Gastroesophageal sphincter (tissue), 4 donors: Measurements from ENCODE around the gene LIN37. TPM values are rescaled to one million over a fixed set of nuclear protein-coding genes. Genes with fewer than 3 reads are reported as not detected.
A peak's percentile ranks its signal among the peaks of the same experiment; 100 is the strongest.

Experiments used
- ATAC-seq: fragments of 150-250 bp; one replicate; pipeline ENCODE4 v1.9.1; 2016; ENCODE audit warnings: mild to moderate bottlenecking, moderate library complexity
- H3K27ac ChIP-seq, 4 donors: fragments of 200-600 bp; sonication (generic) in 3 of 4; 1 replicate in 3 of 4; 2 replicates in 1 of 4; pipeline ENCODE4 v1.5.1; 2016 to 2019
- H3K27me3 ChIP-seq: fragments of 200-600 bp; sonication (generic); one replicate; pipeline ENCODE4 v1.5.1; 2019
- H3K36me3 ChIP-seq, 2 donors: fragments of 200-600 bp; sonication (generic); one replicate each; pipeline ENCODE4 v1.5.1; 2019; ENCODE audit warnings: control low read depth in 1 of 2
- H3K4me1 ChIP-seq, 3 donors: fragments of 200-600 bp; sonication (generic); 1 replicate in 2 of 3; 2 replicates in 1 of 3; pipeline ENCODE4 v1.5.1; 2016 to 2019; ENCODE audit warnings: control low read depth in 2 of 3
- H3K4me3 ChIP-seq, 2 donors: fragments of 200-600 bp; sonication (generic); one replicate each; pipeline ENCODE4 v1.5.1; 2019; ENCODE audit warnings: mild to moderate bottlenecking in 1 of 2, moderate library complexity in 1 of 2
- H3K9me3 ChIP-seq, 3 donors: fragments of 200-600 bp; sonication (generic); one replicate each; pipeline ENCODE4 v1.5.1; 2017 to 2019; ENCODE audit warnings: control low read depth in 2 of 3
- CTCF ChIP-seq, 4 experiments: fragments of 200-600 bp in 2 of 4; fragments of 450-650 bp in 2 of 4; sonication (generic) in 1 of 4; IDR thresholded peaks; one replicate each; pipeline ENCODE4 v1.5.1; 2017 to 2019; ENCODE audit warnings: antibody characterized with exemption in 4 of 4, mild to moderate bottlenecking in 2 of 4, moderate library complexity in 2 of 4
- EP300 ChIP-seq: sonication (generic); formaldehyde crosslinking; IDR thresholded peaks from one replicate; pipeline ENCODE4 v1.6.1; 2017; ENCODE audit warnings: antibody characterized with exemption, mild to moderate bottlenecking
- POLR2A ChIP-seq, 2 donors: fragments of 450-650 bp; IDR thresholded peaks; one replicate each; pipeline ENCODE4 v1.6.1; 2017; ENCODE audit warnings: antibody characterized with exemption in 2 of 2, mild to moderate bottlenecking in 2 of 2, moderate library complexity in 1 of 2
- POLR2AphosphoS5 ChIP-seq: sonication (generic); formaldehyde crosslinking; IDR thresholded peaks from one replicate; pipeline ENCODE4 v1.6.1; 2017; ENCODE audit warnings: antibody characterized with exemption
- WGBS, 2 donors: methylation state at CpG; one replicate each; pipeline ENCODE4 v1.1.5; 2018; ENCODE audit warnings: low coverage in 1 of 2; 5-methylcytosine and 5-hydroxymethylcytosine counted together
- total RNA-seq, 4 donors: library from RNA; depleted of rRNA; stranded (reverse); fragments of >200 nt; gene quantifications; one replicate each; pipeline ENCODE4 v1.1.0, GENCODE V29; 2016

LIN37 gene
- total RNA-seq, 4 donors from 2014 or later, result 14.4 to 29.4 (median 18.7) TPM

GRCh38 chr19:35743640-35744429 lies 4.5 kb upstream of the LIN37 start:
- Histone ChIP-seq H3K4me1 (peaks cover 0 to 74% (median 24%) of the 10 kb centered on the region in 3 donors), H3K36me3 (peaks cover 0 to 24% of the 10 kb centered on the region in 2 donors), H3K27me3 (no peaks in the 10 kb centered on the region), H3K4me3 (peak overlapping the region in 1 of 2 donors; percentile 86), H3K27ac (peak overlapping the region in 3 of 4 donors; percentile 100), H3K9me3 (no peaks in the 10 kb centered on the region)
- TF ChIP-seq EP300 (no peak), POLR2AphosphoS5 (no peak), POLR2A (IDR thresholded peaks at IDR 0.05) (no peak), CTCF (IDR thresholded peaks at IDR 0.05) (no peak)
- WGBS, 2 donors, result 87 to 91% methylated on average over 4 to 5 of the region's 19 CpGs
- no peak for ATAC-seq

DNA sequence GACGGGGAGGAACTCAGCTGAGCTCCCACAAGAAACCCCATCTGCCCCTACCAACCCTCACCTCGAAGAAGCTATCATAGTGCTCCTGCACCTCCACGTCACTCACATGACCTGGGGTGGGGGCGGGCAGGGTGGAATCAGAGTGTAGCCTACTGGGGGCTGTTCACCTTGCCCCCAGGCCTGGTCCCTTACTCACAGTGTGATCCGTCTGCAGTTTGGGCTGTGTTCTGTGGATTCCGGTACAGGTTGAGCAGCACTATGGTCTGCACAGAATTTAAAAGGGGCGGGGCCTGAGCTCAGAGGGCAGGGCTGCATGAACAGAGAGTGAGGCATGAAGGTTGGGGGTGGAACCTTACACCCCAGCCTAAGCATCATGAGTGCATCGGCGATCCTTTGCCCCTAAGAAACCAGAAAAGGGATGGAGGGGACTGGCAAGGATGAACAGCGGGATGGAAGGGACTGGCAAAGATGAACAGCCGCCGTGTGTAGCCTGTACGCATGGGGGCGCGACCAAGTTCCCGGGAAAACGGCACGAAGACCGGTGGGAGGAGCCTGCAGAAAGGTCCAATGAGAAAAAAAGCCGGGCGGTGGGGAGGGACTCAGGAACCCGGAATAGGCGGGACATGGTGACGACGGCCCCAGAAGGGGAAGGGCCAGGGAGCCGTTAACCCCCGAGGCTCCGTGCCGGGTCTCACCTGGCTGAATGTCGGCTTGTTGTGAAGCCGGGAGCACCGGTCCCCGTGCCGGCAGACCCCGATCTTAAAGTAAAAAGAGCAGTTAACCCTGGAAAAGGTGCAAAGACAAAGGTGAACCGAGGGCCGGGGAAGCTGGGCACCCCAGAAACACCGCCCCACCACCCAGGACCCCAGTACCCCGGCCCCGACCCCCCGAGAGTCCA lies 3.7 kb upstream of the LIN37 start:
- Histone ChIP-seq H3K36me3 (peaks cover 0 to 19% of the 10 kb centered on the region in 2 donors), H3K4me3 (peak overlapping the region; percentile 76 to 86), H3K27ac (peak overlapping the region; percentile 98 to 100 (median 100)), H3K9me3 (no peaks in the 10 kb centered on the region), H3K4me1 (peaks cover 0 to 77% (median 28%) of the 10 kb centered on the region in 3 donors), H3K27me3 (no peaks in the 10 kb centered on the region)
- peak; percentile 74 for ATAC-seq
- WGBS, 2 donors, result 0% methylated on average over 5 to 18 of the region's 41 CpGs
- TF ChIP-seq EP300, result no peak
- TF ChIP-seq POLR2AphosphoS5, result peak; percentile 31
- TF ChIP-seq POLR2A (IDR thresholded peaks at IDR 0.05), result peak in 1 of 2 donors; percentile 88
- peak in 3 of 4 experiments; percentile 40 to 73 (median 43) for TF ChIP-seq CTCF (IDR thresholded peaks at IDR 0.05)

- Histone ChIP-seq H3K4me3 (peak within 1 kb of the TSS; percentile 76 to 86), H3K4me1 (peaks cover 0 to 79% (median 32%) of the 10 kb centered on the region in 3 donors), H3K9me3 (no peaks in the 10 kb centered on the region), H3K36me3 (peaks cover 0 to 19% of the 10 kb centered on the region in 2 donors), H3K27me3 (no peaks in the 10 kb centered on the region), H3K27ac (peak within 1 kb of the TSS; percentile 98 to 100 (median 100))
- WGBS, 2 donors, result 0 to 4% methylated on average over 4 to 9 of the region's 40 CpGs
- peak; percentile 71 for TF ChIP-seq POLR2AphosphoS5
- TF ChIP-seq POLR2A (IDR thresholded peaks at IDR 0.05), result no peak
- peak in 2 of 4 experiments; percentile 2 to 21 for TF ChIP-seq CTCF (IDR thresholded peaks at IDR 0.05)
- TF ChIP-seq EP300, result no peak
- peak; percentile 82 for ATAC-seq
Measured at GRCh38 chr19:35745328-35746086, 2.9 kb upstream of the LIN37 start, which contains the start of the genes PSENEN and U2AF1L4. Gene PSENEN, plus strand, starts transcription at chr19:35745651. Its CDS starts 280 bp downstream, at chr19:35745931. Gene U2AF1L4, minus strand, starts transcription at chr19:35745418. Its CDS starts 27 bp downstream, at chr19:35745391.

- TF ChIP-seq EP300 (no peak), CTCF (IDR thresholded peaks at IDR 0.05) (no peak), POLR2AphosphoS5 (no peak), POLR2A (IDR thresholded peaks at IDR 0.05) (no peak)
- Histone ChIP-seq H3K4me3 (peak overlapping the region; percentile 76 to 86), H3K36me3 (peaks cover 0 to 23% of the 10 kb centered on the region in 2 donors), H3K27ac (peak overlapping the region; percentile 61 to 100 (median 94)), H3K4me1 (peaks cover 0 to 78% (median 31%) of the 10 kb centered on the region in 3 donors), H3K9me3 (no peaks in the 10 kb centered on the region), H3K27me3 (no peaks in the 10 kb centered on the region)
- WGBS, 2 donors, result 0 to 3% methylated on average over 2 to 3 of the region's 4 CpGs
- ATAC-seq, result no peak
Measured at GRCh38 chr19:35746087-35746462, 2.3 kb upstream of the LIN37 start.
